NB4 (cell line): Measurements from ENCODE around the gene ZNF577.

Experiments
- MYC ChIP-seq: IDR thresholded peaks from 2 replicates; pipeline ENCODE4 v1.6.1; 2011; ENCODE audit warnings: low read depth, low read length
- POLR2A ChIP-seq: IDR thresholded peaks from 2 replicates; pipeline ENCODE4 v1.6.1; 2011; ENCODE audit warnings: mild to moderate bottlenecking; ENCODE audit not compliant: insufficient read length; ENCODE audit errors: extremely low read depth
- TF ChIP-seq, protein P1 (sequence below): IDR thresholded peaks from one replicate; pipeline ENCODE4 v1.5.1; 2012; ENCODE audit warnings: low read depth, low read length

- TF ChIP-seq, protein P1, sequence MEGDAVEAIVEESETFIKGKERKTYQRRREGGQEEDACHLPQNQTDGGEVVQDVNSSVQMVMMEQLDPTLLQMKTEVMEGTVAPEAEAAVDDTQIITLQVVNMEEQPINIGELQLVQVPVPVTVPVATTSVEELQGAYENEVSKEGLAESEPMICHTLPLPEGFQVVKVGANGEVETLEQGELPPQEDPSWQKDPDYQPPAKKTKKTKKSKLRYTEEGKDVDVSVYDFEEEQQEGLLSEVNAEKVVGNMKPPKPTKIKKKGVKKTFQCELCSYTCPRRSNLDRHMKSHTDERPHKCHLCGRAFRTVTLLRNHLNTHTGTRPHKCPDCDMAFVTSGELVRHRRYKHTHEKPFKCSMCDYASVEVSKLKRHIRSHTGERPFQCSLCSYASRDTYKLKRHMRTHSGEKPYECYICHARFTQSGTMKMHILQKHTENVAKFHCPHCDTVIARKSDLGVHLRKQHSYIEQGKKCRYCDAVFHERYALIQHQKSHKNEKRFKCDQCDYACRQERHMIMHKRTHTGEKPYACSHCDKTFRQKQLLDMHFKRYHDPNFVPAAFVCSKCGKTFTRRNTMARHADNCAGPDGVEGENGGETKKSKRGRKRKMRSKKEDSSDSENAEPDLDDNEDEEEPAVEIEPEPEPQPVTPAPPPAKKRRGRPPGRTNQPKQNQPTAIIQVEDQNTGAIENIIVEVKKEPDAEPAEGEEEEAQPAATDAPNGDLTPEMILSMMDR: no peak
- TF ChIP-seq POLR2A (no peak), MYC (no peak)
Measured at GRCh38 chr19:51891193-51891747, 3.5 kb upstream of the ZNF577 start.
